Tibial nerve (tissue), 3 donors: ENCODE measurements around the gene SPDYE1.
"Not testable (repeated sequence)": the region's sequence is repeated elsewhere in the genome, so short reads cannot be mapped to it uniquely, and the experiment has no call there.

ENCODE experiments used
- POLR2A ChIP-seq, 2 donors: fragments of 450-650 bp; IDR thresholded peaks; one replicate each; pipeline ENCODE4 v1.6.1; 2017; ENCODE audit warnings: antibody characterized with exemption in 2 of 2, mild to moderate bottlenecking in 2 of 2, moderate library complexity in 2 of 2
- TF ChIP-seq, protein P1 (sequence below), 5 experiments: fragments of 200-600 bp in 3 of 5; fragments of 450-650 bp in 2 of 5; sonication (generic) in 3 of 5; IDR thresholded peaks; one replicate each; pipeline ENCODE4 v1.5.1; 2016 to 2019; ENCODE audit warnings: antibody characterized with exemption in 5 of 5, mild to moderate bottlenecking in 3 of 5, moderate library complexity in 2 of 5

DNA sequence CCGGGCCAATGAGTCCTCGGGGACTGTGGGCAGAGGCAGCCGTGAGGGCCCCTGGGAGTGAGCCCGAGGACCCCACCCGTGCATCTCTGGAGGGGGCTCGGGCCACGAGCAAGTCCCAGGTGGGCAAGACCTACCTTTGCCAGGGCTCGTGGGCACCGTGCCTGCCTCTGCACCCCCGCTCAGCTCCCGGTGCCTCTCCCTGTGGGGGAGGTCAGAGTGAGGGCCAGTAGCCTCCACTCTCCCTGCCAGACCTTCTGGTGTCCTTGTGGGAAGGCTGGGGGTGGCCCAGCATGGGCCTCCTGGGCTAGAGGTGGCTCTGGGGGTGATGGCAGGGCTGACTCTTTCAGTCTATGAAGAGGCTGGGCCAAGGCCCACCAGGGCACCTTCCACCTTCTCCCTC is 31.7 kb downstream of the SPDYE1 start:
- TF ChIP-seq, protein P1, sequence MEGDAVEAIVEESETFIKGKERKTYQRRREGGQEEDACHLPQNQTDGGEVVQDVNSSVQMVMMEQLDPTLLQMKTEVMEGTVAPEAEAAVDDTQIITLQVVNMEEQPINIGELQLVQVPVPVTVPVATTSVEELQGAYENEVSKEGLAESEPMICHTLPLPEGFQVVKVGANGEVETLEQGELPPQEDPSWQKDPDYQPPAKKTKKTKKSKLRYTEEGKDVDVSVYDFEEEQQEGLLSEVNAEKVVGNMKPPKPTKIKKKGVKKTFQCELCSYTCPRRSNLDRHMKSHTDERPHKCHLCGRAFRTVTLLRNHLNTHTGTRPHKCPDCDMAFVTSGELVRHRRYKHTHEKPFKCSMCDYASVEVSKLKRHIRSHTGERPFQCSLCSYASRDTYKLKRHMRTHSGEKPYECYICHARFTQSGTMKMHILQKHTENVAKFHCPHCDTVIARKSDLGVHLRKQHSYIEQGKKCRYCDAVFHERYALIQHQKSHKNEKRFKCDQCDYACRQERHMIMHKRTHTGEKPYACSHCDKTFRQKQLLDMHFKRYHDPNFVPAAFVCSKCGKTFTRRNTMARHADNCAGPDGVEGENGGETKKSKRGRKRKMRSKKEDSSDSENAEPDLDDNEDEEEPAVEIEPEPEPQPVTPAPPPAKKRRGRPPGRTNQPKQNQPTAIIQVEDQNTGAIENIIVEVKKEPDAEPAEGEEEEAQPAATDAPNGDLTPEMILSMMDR (IDR thresholded peaks at IDR 0.05) = not testable (repeated sequence)
- not testable (repeated sequence) for TF ChIP-seq POLR2A (IDR thresholded peaks at IDR 0.05)
